ENCODE results near the gene C4A.
A peak's percentile ranks its signal among the peaks of the same experiment; 100 is the strongest.
"Not testable (repeated sequence)": the region's sequence is repeated elsewhere in the genome, so short reads cannot be mapped to it uniquely, and the experiment has no call there.

Gene C4A

DNA sequence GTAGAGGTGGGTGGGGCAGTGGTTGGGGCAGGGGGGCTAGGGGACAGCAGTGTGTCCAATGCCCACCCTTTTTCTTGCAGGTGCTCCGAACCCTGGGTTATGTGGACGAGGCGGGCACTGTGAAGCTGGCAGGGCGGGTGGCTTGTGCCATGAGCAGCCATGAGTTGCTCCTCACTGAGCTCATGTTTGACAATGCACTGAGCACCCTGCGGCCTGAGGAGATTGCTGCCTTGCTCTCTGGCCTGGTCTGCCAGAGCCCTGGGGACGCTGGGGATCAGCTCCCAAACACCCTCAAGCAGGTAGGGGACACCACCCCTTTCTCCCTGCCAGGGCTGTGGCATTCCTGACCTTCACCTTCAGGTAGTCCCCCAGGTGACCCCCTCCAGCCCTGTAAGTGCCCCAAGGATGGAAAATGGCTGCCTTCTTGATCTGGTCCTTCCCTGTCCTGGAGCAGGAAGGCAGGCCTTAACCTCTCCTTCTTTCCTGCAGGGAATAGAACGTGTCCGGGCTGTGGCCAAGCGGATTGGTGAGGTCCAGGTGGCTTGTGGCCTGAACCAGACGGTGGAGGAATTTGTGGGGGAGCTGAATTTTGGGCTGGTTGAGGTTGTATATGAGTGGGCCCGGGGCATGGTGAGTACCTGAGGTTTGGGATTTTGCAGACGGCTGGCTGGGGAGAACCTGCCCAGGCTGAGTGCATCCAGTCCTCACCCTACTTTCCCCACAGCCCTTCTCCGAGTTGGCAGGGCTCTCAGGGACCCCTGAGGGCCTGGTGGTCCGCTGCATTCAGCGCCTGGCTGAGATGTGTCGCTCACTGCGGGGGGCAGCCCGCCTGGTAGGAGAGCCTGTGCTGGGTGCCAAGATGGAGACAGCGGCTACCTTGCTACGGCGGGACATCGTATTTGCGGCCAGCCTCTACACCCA, 12.8 kb upstream of the C4A start:
- no peak overlapping the region for H3K27ac ChIP-seq
- TF ChIP-seq, protein P1, sequence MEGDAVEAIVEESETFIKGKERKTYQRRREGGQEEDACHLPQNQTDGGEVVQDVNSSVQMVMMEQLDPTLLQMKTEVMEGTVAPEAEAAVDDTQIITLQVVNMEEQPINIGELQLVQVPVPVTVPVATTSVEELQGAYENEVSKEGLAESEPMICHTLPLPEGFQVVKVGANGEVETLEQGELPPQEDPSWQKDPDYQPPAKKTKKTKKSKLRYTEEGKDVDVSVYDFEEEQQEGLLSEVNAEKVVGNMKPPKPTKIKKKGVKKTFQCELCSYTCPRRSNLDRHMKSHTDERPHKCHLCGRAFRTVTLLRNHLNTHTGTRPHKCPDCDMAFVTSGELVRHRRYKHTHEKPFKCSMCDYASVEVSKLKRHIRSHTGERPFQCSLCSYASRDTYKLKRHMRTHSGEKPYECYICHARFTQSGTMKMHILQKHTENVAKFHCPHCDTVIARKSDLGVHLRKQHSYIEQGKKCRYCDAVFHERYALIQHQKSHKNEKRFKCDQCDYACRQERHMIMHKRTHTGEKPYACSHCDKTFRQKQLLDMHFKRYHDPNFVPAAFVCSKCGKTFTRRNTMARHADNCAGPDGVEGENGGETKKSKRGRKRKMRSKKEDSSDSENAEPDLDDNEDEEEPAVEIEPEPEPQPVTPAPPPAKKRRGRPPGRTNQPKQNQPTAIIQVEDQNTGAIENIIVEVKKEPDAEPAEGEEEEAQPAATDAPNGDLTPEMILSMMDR (conservative IDR thresholded peaks at IDR 0.05) = no peak

DNA sequence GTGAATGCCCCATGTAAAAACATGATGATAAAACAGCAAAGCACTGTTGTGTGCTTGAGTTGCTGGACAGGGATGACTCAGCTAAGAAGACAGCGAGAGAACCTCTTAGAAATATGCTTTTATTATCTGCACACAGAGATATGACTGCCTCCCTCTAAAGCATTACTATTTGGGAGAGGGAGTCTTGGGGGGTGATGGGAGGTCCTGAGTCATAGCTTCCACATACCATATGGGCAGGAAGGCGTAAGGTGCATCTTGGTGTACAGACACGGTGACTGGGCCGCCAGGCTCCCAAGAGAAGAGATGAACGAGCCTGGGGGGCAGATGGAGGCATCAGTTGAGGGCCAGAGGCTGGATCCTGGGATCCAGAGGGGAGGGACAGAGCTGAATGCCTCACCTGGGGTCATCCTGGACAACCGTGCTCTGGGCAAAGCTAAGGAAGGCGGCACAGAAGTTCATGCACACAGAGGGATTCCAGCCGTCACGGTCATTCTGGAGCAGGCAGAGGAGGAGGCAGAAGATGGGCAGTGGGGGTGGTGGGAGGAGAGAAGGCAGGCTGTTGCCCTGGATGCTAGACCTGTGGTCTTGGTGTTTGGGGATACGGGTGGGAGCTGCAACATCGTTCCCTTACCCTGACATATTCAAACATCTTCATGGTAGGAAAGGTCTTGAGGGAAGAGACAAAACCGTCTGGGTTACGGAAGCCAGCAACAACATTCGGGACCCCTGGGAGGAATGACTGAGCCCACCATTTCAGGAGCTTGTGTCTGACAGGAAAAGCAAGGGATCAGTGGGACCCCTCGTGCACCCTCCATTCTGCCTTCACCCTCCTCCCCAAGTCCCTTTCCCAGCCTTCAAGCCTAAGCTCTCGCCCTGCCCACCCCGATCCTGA, 11.9 kb upstream of the C4A start:
- H3K27ac ChIP-seq = peak overlapping the region; percentile 85; the same call in 1 of the 2 replicates
- TF ChIP-seq, protein P1 (conservative IDR thresholded peaks at IDR 0.05) = no peak

DNA sequence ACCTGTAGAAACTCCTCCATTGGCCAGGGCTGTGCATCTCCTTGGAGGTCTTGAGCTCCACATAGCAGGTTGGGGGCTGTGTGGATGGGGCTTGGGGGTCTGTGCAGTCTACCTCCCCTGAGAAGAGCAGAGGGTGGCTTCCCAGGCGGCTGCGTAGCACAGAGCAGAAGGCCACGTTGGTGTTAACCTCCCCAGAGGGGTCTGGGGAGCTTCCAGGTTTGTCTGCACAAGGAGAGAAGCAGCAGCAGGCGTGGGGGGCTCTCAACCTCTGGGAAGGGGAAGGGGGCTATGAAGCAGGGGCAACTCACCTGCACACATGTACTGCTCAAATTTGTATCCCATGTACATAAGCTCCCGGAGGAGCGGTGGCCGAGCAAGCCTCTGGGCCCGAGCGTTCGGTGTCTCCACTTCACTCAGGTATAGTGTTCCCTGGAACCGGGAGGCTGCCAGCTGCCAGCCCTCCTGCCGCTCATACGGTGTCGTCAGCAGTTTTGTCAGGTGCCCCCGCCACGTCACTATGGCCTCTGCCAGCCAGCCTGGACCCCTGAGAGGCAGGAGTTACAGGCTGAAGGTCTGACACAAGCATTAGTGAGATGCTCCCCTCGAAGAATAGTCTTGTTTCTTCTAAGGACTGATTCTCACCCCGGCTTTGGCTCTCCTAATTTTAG, 11.1 kb upstream of the C4A start:
- TF ChIP-seq, protein P1 (conservative IDR thresholded peaks at IDR 0.05) = no peak
- peak overlapping the region; percentile 85 for H3K27ac ChIP-seq

DNA sequence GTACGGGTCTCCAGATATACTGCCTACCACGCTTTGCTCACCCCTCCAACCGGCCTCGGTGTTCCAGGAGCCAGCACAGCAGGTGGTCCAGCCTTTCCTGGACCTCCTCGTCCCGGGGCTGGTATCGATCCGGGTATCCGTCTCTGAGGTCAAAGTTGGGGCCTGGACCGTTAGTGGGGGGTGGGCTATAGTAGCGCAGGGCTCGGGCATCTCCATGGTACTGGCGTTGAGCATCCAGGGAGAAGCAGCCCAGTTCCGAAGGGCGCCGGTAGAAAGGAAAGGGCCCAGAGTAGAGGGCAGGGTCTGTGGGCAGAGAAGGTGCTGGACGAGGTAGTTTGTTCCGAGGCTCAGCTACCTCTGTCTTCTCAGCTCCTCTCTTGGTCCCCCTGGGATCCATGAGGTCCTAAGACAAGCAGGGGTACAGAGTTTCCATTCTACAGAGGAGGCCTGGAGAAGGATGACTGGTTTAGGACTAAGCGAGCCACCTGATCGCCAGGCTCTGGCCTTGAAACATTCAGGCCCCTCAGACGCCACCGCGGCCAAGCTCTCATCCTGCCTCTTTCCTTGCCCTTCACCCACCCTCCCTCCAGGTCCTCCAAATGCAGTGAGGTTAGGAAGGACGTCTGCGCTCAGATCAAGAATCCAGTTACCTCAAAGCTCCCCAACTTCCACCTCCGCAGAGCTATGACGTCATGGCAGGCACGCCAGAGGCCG, 10.4 kb upstream of the C4A start:
- TF ChIP-seq, protein P1 (conservative IDR thresholded peaks at IDR 0.05) = no peak
- H3K27ac ChIP-seq = peak overlapping the region; percentile 85

DNA sequence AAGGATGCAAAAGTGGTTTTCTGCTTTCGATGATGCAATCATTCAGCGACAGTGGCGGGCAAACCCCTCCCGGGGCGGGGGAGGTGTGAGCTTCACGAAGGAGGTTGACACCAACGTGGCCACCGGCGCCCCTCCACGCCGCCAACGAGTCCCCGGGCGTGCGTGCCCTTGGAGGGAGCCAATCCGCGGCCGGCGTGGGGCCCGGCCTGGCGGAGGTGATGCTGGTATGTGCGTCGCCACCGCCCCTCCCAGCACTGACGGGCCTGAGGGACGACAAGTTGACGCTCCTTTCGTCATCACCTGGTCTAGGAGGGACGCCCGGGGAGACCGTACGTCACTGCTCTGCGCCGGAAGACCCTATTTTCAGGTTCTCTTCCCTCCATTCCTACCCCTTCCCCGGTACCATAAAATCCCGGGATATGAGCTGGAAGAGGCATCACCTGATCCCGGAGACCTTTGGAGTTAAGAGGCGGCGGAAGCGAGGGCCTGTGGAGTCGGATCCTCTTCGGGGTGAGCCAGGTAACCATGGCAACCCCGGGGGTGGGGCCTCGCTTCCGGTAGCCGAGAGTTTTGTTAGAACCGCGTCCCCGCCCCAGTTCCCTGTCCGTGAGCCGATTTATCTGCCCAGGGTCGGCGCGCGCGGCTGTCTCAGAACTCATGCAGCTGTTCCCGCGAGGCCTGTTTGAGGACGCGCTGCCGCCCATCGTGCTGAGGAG, 9.7 kb upstream of the C4A start, which contains the start of gene DXO:
Gene DXO, minus strand, starts transcription at position 146 of the 716 bp plus-strand sequence. CDS start 463 bp downstream, outside the sequence.
- H3K27ac ChIP-seq = peak within 1 kb of the TSS; percentile 85
- TF ChIP-seq, protein P1 (conservative IDR thresholded peaks at IDR 0.05) = no peak

DNA sequence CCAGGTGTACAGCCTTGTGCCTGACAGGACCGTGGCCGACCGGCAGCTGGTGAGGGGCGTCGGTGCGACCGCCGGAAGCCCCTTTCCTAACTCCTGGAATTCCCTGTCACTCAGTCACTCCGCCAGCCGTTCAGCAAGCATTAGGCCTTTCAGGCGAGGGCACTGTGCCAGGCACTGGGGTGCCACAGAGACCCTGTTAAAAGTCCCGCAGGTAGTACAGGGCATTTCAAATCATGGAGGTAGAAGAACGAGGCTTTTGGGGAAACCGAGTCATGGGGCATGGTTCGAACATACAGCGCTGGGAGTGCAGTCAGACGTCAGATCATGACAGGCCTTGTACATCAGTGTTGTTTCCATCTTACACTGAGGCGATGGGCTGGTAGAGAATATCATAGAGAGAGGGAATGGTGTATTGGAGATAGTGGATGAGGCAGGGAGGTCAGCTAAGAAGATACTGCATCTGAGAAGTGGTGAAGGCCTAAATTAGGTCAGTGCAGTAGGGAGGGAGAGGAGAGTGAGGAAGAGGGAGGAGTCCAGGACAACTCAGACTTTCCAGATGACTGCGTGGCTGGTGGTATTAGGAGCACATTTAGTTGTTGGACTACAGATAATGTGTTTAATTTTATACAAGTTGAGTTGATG, 9.0 kb upstream of the C4A start:
- H3K27ac ChIP-seq = peak overlapping the region; percentile 85
- TF ChIP-seq, protein P1 (conservative IDR thresholded peaks at IDR 0.05) = no peak

DNA sequence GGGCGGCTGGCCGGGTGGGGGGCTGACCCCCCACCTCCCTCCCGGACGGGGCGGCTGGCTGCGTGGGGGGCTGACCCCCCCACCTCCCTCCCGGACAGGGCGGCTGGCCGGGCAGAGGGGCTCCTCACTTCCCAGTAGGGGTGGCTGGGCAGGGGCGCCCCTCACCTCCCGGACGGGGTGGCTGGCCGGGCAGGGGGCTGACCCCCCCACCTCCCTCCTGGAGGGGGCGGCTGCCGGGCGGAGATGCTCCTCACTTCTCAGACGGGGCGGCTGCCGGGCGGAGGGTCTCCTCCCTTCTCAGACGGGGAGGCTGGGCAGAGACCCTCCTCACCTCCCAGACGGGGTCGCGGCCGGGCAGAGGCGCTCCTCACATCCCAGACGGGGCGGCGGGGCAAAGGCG, 5.8 kb upstream of the C4A start:
- H3K27ac ChIP-seq = not testable (repeated sequence)
